ENCODE data around the gene MEF2D.

The MEF2D gene

GRCh38 chr1:156464335-156464734 lies 36.2 kb downstream of the MEF2D start:
- no peak for DNase-seq (ENCODE audit: low spot score)
- TF ChIP-seq, protein P1, sequence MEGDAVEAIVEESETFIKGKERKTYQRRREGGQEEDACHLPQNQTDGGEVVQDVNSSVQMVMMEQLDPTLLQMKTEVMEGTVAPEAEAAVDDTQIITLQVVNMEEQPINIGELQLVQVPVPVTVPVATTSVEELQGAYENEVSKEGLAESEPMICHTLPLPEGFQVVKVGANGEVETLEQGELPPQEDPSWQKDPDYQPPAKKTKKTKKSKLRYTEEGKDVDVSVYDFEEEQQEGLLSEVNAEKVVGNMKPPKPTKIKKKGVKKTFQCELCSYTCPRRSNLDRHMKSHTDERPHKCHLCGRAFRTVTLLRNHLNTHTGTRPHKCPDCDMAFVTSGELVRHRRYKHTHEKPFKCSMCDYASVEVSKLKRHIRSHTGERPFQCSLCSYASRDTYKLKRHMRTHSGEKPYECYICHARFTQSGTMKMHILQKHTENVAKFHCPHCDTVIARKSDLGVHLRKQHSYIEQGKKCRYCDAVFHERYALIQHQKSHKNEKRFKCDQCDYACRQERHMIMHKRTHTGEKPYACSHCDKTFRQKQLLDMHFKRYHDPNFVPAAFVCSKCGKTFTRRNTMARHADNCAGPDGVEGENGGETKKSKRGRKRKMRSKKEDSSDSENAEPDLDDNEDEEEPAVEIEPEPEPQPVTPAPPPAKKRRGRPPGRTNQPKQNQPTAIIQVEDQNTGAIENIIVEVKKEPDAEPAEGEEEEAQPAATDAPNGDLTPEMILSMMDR (IDR thresholded peaks at IDR 0.05; ENCODE audit: borderline replicate concordance, control extremely low read depth, extremely low read depth, insufficient read depth, missing control alignments): no peak
- in situ Hi-C loops (cut with MboI; ENCODE audit: low sequenced_read_pairs, unreplicated experiment): no loop called here

- no peak for DNase-seq (ENCODE audit: low spot score)
- TF ChIP-seq, protein P1 (IDR thresholded peaks at IDR 0.05; ENCODE audit: borderline replicate concordance, control extremely low read depth, extremely low read depth, insufficient read depth, missing control alignments): no peak
- in situ Hi-C loops (cut with MboI; ENCODE audit: low sequenced_read_pairs, unreplicated experiment): no loop called here
These were observed 36.7 kb downstream of the MEF2D start for GRCh38 chr1:156463874-156464273.

GRCh38 chr1:156462954-156463795 lies 37.4 kb downstream of the MEF2D start:
- in situ Hi-C loops (cut with MboI; ENCODE audit: low sequenced_read_pairs, unreplicated experiment): no loop called here

DNA sequence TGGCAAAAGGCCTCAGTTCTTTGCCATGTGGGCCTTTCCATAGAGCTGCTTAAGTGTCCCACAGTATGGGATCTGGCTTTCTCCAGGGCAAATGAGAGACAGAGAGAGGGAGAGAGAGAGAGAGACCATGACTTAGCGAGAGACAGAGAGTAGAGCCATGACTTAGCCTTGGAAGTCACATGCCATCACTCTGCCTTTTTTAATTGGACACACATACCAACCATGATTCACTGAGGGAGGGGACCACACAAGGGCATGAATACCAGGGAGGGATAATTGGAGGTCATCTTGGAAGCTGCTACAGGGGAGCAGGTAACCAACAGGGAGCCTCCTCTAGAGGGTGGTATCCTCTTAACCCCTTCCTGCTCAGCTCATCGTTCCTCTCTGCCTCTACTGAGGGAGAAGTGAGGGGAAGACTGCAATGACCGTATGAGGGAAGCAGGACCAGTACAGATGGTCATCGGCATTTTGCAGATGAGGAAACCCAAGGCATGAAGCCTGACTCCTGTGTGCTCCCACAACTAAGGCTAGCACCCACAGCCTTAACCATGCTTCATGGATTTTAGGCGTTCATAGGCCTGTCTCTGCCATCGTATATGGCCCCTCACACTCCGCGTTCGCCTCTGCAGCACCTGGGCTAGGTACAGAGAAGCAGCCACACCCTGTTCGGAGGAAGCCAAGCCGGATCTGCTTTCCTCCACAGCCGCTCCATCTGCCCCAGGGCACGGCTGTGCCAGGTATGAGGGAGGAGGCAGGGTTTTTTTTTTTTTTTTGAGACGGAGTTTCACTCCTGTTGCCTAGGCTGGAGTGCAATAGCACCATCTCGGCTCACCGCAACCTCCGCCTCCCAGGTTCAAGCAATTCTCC lies 38.6 kb downstream of the MEF2D start:
- DNase-seq (ENCODE audit: low spot score): no peak
- in situ Hi-C loops (cut with MboI; ENCODE audit: low sequenced_read_pairs, unreplicated experiment): no loop called here

More at GRCh38 chr1:156462954-156463795, 37.4 kb downstream of the MEF2D start:
- TF ChIP-seq, protein P1 (IDR thresholded peaks at IDR 0.05; ENCODE audit: borderline replicate concordance, control extremely low read depth, extremely low read depth, insufficient read depth, missing control alignments): no peak
- no peak for DNase-seq (ENCODE audit: low spot score)

DNA sequence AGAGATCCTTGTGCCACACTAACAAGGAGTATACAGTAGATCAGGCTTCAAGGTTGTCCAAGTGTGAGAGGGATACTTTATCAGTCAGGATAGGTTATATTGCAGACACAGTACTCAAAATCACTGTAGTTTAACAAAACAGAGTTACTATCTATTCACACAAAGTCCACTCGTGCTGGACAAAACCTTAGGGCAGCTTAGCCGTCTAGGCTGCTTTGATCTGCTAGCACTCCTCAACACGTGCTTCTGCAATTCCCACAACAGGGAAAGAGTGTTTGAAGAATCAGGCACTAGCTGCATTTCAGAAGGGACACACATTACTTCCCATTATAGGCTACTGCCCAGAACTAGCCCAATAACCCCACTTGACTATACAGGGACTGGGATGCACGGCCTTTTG lies 39.5 kb downstream of the MEF2D start:
- no peak for DNase-seq (ENCODE audit: low spot score)
- in situ Hi-C loops (cut with MboI; ENCODE audit: low sequenced_read_pairs, unreplicated experiment): no loop called here
- TF ChIP-seq, protein P1 (IDR thresholded peaks at IDR 0.05; ENCODE audit: borderline replicate concordance, control extremely low read depth, extremely low read depth, insufficient read depth, missing control alignments): no peak

More for the DNA sequence above, 38.6 kb downstream of the MEF2D start:
- TF ChIP-seq, protein P1 (IDR thresholded peaks at IDR 0.05; ENCODE audit: borderline replicate concordance, control extremely low read depth, extremely low read depth, insufficient read depth, missing control alignments): no peak

DNA sequence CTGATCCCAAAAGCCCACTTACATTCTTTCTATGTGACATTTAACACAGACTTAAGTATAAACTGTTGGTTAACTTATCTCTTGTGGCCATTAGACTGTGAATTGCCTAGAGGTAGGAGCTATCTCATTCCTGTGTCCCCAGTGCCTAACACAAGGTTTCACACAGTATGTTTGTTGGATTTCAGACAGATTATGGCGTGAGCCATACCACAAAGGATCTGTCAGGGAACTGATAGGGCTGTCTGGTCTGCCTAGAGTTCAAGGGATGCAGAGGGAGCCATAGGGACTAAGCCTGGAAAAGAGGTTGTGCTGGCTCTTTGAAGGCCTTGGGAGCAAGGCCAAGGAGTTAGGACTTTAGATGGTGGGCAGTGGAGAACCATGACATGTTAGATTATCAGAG lies 40.0 kb downstream of the MEF2D start:
- TF ChIP-seq, protein P1 (IDR thresholded peaks at IDR 0.05; ENCODE audit: borderline replicate concordance, control extremely low read depth, extremely low read depth, insufficient read depth, missing control alignments): no peak
- DNase-seq (ENCODE audit: low spot score): no peak
- in situ Hi-C loops (cut with MboI; ENCODE audit: low sequenced_read_pairs, unreplicated experiment): no loop called here

Data from GM13976 (cell line).